Measurements from ENCODE around the gene VAMP8.
"Not testable (repeated sequence)": the region's sequence is repeated elsewhere in the genome, so short reads cannot be mapped to it uniquely, and the experiment has no call there.

Gene VAMP8

GRCh38 chr2:85577386-85578242 lies at the start of gene VAMP8:
Gene VAMP8 (plus strand): TSS chr2:85577586. CDS start chr2:85577647, 61 bp downstream.
- peak; percentile 58 for DNase-seq

- no peak for DNase-seq
Measured at GRCh38 chr2:85527787-85528186, 49.6 kb upstream of the VAMP8 start.

DNA sequence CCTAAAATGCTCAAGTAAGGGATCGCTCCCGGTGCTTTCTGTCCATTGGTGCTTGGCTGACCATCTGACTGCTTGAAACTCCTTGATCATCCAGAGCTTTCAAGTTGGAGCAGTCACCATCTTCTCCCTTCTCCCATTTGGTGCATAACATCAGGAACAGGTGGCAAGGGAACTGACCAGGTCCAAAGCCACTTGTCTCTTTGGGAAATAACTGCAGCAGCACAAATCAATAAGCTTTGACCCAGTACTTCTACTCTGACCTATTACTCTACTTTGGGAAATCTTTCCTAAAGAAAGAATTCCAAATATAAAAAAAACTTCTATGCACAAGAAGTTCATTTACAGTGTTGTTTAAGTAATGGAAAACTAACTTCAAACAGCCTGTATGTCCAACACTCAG lies 49.0 kb upstream of the VAMP8 start:
- no peak for DNase-seq

- DNase-seq: no peak
Measured at GRCh38 chr2:85529809-85530208, 47.6 kb upstream of the VAMP8 start.

DNA sequence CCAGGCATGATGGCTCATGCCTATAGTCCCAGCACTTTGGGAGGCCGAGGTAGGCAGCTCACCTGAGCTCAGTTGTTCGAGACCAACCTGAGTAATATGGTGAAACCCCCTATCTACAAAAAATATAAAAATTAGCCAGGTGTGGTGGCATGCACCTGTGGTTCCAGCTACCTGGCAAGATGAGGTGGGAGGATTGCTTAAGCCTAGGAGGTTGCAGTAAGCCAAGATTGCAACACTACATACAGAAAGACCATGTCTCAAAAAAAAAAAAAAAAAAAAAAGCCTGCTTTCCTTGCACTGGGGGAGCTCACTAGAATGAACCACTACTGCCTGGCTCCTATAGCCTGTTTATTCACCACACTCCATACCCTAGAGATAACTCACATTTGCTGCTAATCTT lies 45.8 kb upstream of the VAMP8 start:
- DNase-seq: no peak

- DNase-seq: no peak
Measured at GRCh38 chr2:85534099-85534498, 43.3 kb upstream of the VAMP8 start.

DNA sequence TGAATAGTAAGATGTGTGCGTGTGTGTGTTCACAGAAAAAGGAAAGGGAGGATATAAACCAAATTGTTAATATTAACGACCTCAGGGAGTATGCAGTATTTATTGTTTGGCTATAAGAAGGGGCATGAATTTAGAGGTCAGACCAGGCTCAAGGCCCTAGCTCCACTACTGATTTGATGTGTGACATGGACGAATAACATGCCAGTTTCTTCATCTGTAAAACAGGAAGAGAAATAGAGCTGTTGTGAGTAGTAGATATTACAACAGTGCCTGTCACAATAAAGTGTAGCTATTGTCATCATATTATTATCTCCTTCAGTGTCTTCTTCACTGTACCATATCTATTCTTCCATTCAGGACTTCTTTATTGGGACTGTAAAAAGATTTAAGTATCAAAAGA lies 42.5 kb upstream of the VAMP8 start:
- DNase-seq: no peak

- DNase-seq: no peak
Measured at GRCh38 chr2:85536479-85536878, 40.9 kb upstream of the VAMP8 start.

DNA sequence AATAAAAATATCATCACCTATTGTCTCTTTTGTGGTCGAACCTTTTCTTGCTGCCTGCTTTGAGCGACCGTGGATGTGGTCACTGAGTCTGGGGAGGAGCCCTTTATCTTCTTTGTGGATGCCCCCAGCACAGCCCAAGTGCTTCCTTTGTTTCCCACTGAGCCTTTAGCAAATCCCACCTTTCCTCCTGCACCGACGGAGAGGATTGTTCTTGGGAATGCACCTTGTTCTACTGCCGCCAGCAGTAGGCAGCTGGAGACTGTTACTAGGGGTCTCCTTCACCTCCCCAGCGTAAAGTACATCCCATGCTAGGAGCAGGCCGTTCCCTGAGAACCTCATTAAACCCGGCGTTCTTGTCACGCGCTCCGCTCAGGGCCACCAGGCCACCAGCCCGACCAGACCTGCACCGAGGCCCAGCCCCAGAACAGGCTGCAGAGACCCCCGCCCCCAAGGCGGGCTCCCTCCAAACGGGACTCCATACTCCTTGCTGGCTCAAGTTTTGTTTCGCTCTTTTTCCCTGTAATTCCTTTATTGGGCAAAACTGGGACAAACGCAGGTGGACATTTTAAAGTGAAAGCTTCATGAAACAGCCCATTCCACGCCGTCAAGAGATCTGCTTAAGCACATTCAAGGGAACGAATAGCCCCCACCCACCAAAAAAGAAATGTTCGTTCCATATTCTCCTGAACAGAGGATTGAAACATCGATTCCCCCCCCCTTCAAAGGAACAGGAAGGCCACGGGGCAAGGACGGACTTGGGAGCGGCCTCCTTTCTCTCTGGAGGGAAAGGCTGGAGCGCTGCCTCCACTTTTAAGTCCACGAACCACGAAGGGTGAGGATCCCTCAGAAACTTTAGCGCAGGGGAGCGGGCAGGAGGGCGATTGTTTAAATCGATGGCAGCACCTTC lies 39.5 kb upstream of the VAMP8 start:
- DNase-seq: no peak

DNA sequence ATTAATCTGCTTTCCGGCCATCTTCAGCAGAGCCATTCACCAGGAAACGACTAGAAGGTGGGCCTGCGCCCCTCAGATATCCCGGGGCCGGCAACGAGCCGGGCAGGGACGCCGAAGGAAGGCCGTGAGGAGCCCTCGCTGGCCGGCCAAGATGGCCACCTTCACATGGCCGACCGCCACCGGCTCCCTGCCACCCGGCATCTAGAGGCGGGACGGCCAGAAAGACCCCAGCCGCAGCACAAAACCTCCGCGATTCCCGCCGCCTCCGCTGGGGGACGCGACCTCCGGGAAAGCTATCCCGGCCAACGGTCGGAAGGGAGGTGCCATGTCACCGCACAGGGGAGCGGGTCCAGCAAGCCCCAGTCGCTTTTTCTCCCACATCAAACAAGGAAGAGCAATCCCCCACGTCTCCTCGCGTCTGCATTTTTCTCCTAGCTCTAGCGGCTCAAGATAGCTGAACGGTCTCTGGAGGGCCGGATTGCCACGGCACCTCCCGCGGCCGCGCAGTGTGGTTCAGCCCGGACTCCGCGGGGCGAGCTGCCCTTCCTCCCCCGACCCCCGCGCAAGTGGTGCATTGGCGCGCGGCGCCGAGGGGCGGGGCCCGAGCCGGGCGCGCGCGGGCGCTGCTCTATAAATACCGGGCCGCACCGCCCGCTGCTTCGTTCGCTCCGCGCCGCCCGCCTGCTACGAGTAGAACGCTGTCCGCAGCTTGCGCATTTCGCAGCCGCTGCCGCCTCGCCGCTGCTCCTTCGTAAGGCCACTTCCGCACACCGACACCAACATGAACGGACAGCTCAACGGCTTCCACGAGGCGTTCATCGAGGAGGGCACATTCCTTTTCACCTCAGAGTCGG lies 38.7 kb upstream of the VAMP8 start, which contains the start of gene MAT2A:
TSS of gene MAT2A (plus strand) at position 662 of the 854 bp plus-strand sequence. CDS start at position 782, 120 bp downstream.
- peak; percentile 91 for DNase-seq

- DNase-seq: peak; percentile 81
Measured at GRCh38 chr2:85539361-85540132, 37.8 kb upstream of the VAMP8 start.

DNA sequence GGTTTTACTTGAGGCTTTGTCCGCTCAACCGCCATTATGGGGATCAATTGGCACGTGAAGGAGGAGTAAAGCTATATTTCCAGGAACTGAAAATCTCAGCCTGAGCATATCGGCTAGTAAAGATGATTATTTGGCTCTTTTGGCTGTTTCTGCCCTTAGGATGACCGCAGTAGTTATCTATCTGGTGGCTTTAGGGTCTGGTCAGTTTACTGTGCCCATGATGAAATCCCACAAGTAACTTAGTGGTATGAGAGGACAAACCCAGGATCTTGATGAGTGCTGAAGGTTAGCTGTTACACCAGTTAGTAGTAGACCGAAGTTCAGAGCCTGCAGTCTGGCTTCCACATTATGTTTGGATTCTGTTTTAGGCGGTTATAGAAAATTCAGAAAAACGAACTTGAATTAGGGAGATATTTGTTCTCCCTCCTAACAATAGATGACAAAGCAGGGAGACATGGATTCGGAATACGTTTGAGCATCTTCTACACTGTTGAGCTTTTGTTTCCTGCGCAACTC lies 37.2 kb upstream of the VAMP8 start:
- DNase-seq: no peak

GRCh38 chr2:85541262-85541661 lies 36.1 kb upstream of the VAMP8 start:
- no peak for DNase-seq

DNA sequence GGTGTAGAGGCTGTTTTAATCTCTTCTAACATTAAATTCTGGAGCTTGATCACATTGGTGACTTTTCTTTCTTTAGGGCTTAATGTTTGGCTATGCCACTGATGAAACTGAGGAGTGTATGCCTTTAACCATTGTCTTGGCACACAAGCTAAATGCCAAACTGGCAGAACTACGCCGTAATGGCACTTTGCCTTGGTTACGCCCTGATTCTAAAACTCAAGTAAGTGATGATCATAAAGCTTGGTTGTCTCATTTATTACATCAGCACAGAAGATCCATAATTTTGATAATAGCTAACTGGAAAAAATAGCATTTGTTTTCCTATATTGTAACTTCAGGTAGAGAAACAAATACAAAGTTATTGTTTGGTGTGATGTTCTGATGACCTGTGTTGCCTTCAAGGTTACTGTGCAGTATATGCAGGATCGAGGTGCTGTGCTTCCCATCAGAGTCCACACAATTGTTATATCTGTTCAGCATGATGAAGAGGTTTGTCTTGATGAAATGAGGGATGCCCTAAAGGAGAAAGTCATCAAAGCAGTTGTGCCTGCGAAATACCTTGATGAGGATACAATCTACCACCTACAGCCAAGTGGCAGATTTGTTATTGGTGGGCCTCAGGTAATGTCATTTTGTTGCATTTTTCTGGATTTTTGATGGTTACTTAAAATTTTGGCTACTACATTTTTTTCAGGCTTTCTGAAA lies 35.5 kb upstream of the VAMP8 start:
- DNase-seq: no peak

DNA sequence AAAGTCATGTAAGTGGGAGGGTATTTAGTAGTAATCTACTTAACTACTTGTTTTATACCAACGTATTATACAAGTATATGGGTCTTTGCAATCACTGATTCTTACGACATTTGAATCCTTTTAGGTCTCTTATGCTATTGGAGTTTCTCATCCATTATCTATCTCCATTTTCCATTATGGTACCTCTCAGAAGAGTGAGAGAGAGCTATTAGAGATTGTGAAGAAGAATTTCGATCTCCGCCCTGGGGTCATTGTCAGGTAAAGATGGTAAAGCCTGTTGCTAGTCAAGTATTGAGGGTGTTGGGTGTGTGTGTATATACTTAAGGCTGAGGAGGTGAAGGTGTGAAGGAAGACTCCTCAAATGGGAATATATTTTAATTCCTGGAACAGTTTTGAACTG lies 34.6 kb upstream of the VAMP8 start:
- DNase-seq: no peak

- DNase-seq: peak; percentile 75
Measured at GRCh38 chr2:85544254-85544691, 33.1 kb upstream of the VAMP8 start.

DNA sequence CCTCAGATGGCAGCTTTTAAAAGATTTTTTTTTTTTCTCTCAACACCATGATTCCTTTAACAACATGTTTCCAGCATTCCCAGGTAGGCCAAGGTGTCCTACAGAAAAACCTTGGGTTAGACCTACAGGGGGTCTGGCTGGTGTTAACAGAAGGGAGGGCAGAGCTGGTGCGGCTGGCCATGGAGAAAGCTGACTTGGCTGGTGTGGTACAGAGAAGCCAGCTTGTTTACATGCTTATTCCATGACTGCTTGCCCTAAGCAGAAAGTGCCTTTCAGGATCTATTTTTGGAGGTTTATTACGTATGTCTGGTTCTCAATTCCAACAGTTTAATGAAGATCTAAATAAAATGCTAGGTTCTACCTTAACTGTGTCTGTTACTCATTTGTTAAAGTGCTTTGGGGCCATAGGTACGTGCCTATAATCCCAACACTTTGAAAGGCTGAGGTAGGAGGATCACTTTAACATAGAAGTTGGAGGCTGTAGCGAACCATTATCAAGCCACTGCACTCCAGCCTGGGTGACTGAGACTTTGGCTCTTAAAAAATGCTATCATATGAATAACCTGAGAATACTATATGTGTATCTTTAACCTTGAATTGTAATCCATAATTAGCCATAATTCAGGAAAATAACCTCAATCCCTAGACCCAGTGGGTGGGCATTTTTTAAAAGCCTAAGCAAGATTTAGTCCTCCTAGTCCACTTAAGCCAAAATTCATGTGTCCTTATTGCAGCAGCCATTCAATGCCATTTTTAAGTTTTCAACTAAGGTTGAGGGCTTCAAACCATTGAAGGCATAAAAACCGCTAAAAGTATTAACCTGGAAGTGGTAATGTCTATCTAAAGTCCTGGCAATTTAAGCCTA lies 32.2 kb upstream of the VAMP8 start:
- not testable (repeated sequence) for DNase-seq

GRCh38 chr2:85545780-85546240 lies 31.6 kb upstream of the VAMP8 start:
- no peak for DNase-seq

DNA sequence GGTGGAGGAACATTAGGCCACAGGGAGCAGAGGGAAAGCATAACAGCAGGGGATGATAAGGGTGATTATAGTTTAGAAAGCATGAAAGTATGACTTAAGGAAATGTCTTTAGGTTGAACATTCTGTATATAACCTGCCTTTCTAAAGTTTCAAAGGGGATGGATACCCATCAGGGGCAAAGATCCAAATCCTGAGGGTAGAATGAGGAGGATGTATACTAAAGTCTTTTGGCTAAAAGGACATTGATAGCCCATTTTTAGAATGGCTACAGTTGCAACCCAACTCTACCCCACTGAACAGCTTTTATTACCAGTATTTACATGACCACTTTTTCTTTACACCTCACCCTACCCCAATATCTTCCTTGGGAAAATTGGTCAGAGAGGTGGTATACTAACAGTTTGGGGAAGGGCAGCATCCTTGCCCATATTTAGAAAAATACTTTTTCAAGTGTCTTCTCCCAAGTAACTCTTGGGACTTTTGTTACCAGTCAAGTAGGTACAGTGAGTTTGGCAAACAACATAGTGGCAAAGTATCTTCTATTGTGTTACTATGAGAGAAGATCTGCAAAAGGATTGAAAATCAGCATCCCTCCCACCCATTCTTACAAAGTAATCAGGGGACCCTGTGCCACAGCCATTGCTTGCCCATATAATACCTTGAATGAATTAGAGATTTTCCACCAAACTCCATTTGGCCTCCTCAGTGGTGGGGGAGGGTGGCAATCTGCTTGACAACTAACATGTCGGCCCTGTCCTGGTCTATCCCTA lies 30.1 kb upstream of the VAMP8 start:
- no peak for DNase-seq
